ENCODE data around the gene NRROS.

GRCh38 chr3:196636369-196637349, 2.8 kb upstream of the NRROS start:
- TF ChIP-seq, protein P1, sequence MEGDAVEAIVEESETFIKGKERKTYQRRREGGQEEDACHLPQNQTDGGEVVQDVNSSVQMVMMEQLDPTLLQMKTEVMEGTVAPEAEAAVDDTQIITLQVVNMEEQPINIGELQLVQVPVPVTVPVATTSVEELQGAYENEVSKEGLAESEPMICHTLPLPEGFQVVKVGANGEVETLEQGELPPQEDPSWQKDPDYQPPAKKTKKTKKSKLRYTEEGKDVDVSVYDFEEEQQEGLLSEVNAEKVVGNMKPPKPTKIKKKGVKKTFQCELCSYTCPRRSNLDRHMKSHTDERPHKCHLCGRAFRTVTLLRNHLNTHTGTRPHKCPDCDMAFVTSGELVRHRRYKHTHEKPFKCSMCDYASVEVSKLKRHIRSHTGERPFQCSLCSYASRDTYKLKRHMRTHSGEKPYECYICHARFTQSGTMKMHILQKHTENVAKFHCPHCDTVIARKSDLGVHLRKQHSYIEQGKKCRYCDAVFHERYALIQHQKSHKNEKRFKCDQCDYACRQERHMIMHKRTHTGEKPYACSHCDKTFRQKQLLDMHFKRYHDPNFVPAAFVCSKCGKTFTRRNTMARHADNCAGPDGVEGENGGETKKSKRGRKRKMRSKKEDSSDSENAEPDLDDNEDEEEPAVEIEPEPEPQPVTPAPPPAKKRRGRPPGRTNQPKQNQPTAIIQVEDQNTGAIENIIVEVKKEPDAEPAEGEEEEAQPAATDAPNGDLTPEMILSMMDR (conservative IDR thresholded peaks at IDR 0.05; ENCODE audit: low read depth, low read length), result no peak
- TF ChIP-seq SMC3 (IDR thresholded peaks at IDR 0.05; ENCODE audit: low read depth, low read length), result no peak
- no peak for TF ChIP-seq CEBPB (IDR thresholded peaks at IDR 0.05; ENCODE audit: low read depth, low read length)
- TF ChIP-seq POLR2A (IDR thresholded peaks at IDR 0.05; ENCODE audit: low read depth, low read length), result no peak
- TF ChIP-seq RCOR1 (IDR thresholded peaks at IDR 0.05; ENCODE audit: insufficient replicate concordance, low read length), result no peak
- TF ChIP-seq CHD1 (IDR thresholded peaks at IDR 0.05; ENCODE audit: low read depth, low read length), result no peak
- TF ChIP-seq NFE2L2 (IDR thresholded peaks at IDR 0.05; ENCODE audit: low read depth, low read length), result no peak
- no peak for TF ChIP-seq ELK1 (IDR thresholded peaks at IDR 0.05; ENCODE audit: borderline replicate concordance, low read depth, low read length)
- TF ChIP-seq RFX5 (IDR thresholded peaks at IDR 0.05; ENCODE audit: low read depth, low read length), result no peak

Data from IMR-90 (cell line).